Measurements from ENCODE around the gene TACC2.

- TF ChIP-seq CTCF (IDR thresholded peaks at IDR 0.05) = no peak
- no peak for TF ChIP-seq POLR2A (IDR thresholded peaks at IDR 0.05)
These were observed 218.2 kb downstream of the TACC2 start for GRCh38 chr10:122207163-122207562.

Measured in tibial nerve (tissue), 3 donors.